ENCODE data around the gene COX8C.

- TF ChIP-seq POLR2A (IDR thresholded peaks at IDR 0.05; ENCODE audit: low read length) (no peak), RCOR1 (IDR thresholded peaks at IDR 0.05; ENCODE audit: low read depth, low read length) (no peak), CHD4 (IDR thresholded peaks at IDR 0.05; ENCODE audit: borderline replicate concordance) (no peak)
Observed at GRCh38 chr14:93337143-93337753, 9.7 kb upstream of the COX8C start.
